ENCODE data around the gene VPS52. TPM values are rescaled to one million over a fixed set of nuclear protein-coding genes. Genes with fewer than 3 reads are reported as not detected.

The VPS52 gene
- total RNA-seq, 6 donors from 2014 or later: 30.1 to 170 (median 45.8) TPM

GRCh38 chr6:33254591-33254990 lies 17.1 kb downstream of the VPS52 start:
- no peak overlapping the region for H3K4me3 ChIP-seq
- DNase-seq (no peak), ATAC-seq (ENCODE audit: low FRiP score in 2 of 2) (no peak)
- no peaks in the 10 kb centered on the region for H3K27me3 ChIP-seq
- 93 to 95% methylated on average over 4 of the region's 4 CpGs for WGBS, 2 donors
- no peak overlapping the region for H3K27ac ChIP-seq
- H3K36me3 ChIP-seq: peaks cover 0 to 39% (median 4%) of the 10 kb centered on the region in 4 donors
- H3K9me3 ChIP-seq: no peaks in the 10 kb centered on the region
- TF ChIP-seq POLR2A (IDR thresholded peaks at IDR 0.05) (no peak), CTCF (IDR thresholded peaks at IDR 0.05) (no peak), POLR2AphosphoS5 (IDR thresholded peaks at IDR 0.05) (no peak), EP300 (IDR thresholded peaks at IDR 0.05) (no peak)
- H3K4me1 ChIP-seq: peaks cover 10 to 15% (median 11%) of the 10 kb centered on the region in 4 donors

- Histone ChIP-seq H3K27me3 (no peaks in the 10 kb centered on the region), H3K9me3 (no peaks in the 10 kb centered on the region), H3K36me3 (peaks cover 0 to 24% (median 0%) of the 10 kb centered on the region in 4 donors), H3K4me3 (no peak overlapping the region), H3K4me1 (peaks cover 22 to 29% (median 24%) of the 10 kb centered on the region in 4 donors), H3K27ac (no peak overlapping the region)
- ATAC-seq (ENCODE audit: low FRiP score in 2 of 2): no peak
- no peak for TF ChIP-seq POLR2A (IDR thresholded peaks at IDR 0.05)
- TF ChIP-seq EP300 (IDR thresholded peaks at IDR 0.05): no peak
- TF ChIP-seq POLR2AphosphoS5 (IDR thresholded peaks at IDR 0.05): no peak
- no peak for TF ChIP-seq CTCF (IDR thresholded peaks at IDR 0.05)
- DNase-seq: no peak
Measured at GRCh38 chr6:33252759-33253158, 18.9 kb downstream of the VPS52 start.

GRCh38 chr6:33251395-33252012 lies 20.2 kb downstream of the VPS52 start:
- H3K4me3 ChIP-seq: no peak overlapping the region
- H3K36me3 ChIP-seq: peaks cover 0 to 13% (median 0%) of the 10 kb centered on the region in 4 donors
- H3K9me3 ChIP-seq: no peaks in the 10 kb centered on the region
- ATAC-seq (ENCODE audit: low FRiP score in 2 of 2): no peak
- no peak for DNase-seq
- H3K27ac ChIP-seq: no peak overlapping the region
- TF ChIP-seq CTCF (IDR thresholded peaks at IDR 0.05) (no peak), POLR2A (IDR thresholded peaks at IDR 0.05) (no peak), EP300 (IDR thresholded peaks at IDR 0.05) (no peak), POLR2AphosphoS5 (IDR thresholded peaks at IDR 0.05) (no peak)
- H3K4me1 ChIP-seq: peaks cover 23 to 30% (median 25%) of the 10 kb centered on the region in 4 donors
- no peaks in the 10 kb centered on the region for H3K27me3 ChIP-seq
- WGBS, 2 donors: 78 to 90% methylated on average over 6 of the region's 6 CpGs

- no peak for ATAC-seq (ENCODE audit: low FRiP score in 2 of 2)
- Histone ChIP-seq H3K36me3 (peaks cover 0 to 13% (median 0%) of the 10 kb centered on the region in 4 donors), H3K4me3 (no peak overlapping the region), H3K27ac (peak overlapping the region in 1 of 4 donors; percentile 12), H3K27me3 (no peaks in the 10 kb centered on the region), H3K4me1 (peaks cover 23 to 30% (median 25%) of the 10 kb centered on the region in 4 donors), H3K9me3 (no peaks in the 10 kb centered on the region)
- WGBS, 2 donors: 97% methylated on average over 13 of the region's 13 CpGs
- peak in 1 of 2 donors; percentile 60 for DNase-seq
- TF ChIP-seq POLR2A (IDR thresholded peaks at IDR 0.05) (no peak), POLR2AphosphoS5 (IDR thresholded peaks at IDR 0.05) (no peak), CTCF (IDR thresholded peaks at IDR 0.05) (no peak), EP300 (IDR thresholded peaks at IDR 0.05) (no peak)
Measured at GRCh38 chr6:33250731-33251130, 20.9 kb downstream of the VPS52 start.
